22Rv1 (cell line): Measurements from ENCODE around the gene TLCD2.

ENCODE experiments used
- ZFX ChIP-seq: fragments of 450-650 bp; IDR thresholded peaks from 2 replicates; pipeline ENCODE4 v1.6.1; 2017; ENCODE audit warnings: antibody characterized with exemption, borderline replicate concordance
- TF ChIP-seq, protein P1 (sequence below): fragments of 450-650 bp; IDR thresholded peaks from 2 replicates; pipeline ENCODE4 v1.5.1; 2017; ENCODE audit warnings: mild to moderate bottlenecking

DNA sequence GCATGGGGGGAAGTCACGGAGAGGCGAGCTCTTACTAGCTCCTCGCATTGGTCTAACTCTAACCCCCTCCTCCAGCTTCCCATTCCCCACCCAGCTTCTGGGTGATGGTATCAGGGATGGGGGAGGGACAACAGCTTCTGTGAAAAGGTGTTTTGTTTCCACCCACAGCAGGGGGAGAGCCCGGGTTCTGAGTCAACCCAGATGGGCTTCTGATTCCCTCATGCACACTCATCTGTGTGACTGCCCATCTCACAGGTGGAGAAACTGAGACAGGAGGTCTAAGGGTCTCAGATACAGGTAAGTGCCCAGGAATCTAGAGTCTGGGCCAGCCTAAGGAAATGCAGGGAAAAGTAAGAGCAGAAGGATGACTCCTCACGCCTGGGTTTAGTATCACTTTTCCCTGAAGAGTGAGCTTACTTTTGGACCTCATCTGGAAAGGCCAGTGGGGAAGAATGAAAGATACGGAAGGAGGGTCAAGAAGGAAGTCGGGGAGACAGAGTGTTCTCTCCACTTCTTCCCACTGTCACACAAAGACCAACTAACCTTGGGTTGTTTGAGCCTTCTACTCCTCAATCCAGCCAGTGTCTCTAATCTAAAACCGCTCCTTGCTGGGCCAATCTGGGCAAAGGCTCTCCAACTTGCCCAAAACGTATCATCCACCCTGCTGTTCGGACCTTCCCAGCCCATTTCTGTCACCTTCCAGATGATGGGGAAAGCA, 3.1 kb upstream of the TLCD2 start:
- TF ChIP-seq ZFX, result no peak
- TF ChIP-seq, protein P1, sequence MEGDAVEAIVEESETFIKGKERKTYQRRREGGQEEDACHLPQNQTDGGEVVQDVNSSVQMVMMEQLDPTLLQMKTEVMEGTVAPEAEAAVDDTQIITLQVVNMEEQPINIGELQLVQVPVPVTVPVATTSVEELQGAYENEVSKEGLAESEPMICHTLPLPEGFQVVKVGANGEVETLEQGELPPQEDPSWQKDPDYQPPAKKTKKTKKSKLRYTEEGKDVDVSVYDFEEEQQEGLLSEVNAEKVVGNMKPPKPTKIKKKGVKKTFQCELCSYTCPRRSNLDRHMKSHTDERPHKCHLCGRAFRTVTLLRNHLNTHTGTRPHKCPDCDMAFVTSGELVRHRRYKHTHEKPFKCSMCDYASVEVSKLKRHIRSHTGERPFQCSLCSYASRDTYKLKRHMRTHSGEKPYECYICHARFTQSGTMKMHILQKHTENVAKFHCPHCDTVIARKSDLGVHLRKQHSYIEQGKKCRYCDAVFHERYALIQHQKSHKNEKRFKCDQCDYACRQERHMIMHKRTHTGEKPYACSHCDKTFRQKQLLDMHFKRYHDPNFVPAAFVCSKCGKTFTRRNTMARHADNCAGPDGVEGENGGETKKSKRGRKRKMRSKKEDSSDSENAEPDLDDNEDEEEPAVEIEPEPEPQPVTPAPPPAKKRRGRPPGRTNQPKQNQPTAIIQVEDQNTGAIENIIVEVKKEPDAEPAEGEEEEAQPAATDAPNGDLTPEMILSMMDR, result no peak
